ENCODE results near the gene ST6GAL1.
A peak's percentile ranks its signal among the peaks of the same experiment; 100 is the strongest.
"Not testable (repeated sequence)": the region's sequence is repeated elsewhere in the genome, so short reads cannot be mapped to it uniquely, and the experiment has no call there.

Gene ST6GAL1

GRCh38 chr3:187025656-187026316, 95.5 kb downstream of the ST6GAL1 start:
- DNase-seq: no peak

GRCh38 chr3:187026317-187026670, 96.0 kb downstream of the ST6GAL1 start:
- no peak for DNase-seq

DNA sequence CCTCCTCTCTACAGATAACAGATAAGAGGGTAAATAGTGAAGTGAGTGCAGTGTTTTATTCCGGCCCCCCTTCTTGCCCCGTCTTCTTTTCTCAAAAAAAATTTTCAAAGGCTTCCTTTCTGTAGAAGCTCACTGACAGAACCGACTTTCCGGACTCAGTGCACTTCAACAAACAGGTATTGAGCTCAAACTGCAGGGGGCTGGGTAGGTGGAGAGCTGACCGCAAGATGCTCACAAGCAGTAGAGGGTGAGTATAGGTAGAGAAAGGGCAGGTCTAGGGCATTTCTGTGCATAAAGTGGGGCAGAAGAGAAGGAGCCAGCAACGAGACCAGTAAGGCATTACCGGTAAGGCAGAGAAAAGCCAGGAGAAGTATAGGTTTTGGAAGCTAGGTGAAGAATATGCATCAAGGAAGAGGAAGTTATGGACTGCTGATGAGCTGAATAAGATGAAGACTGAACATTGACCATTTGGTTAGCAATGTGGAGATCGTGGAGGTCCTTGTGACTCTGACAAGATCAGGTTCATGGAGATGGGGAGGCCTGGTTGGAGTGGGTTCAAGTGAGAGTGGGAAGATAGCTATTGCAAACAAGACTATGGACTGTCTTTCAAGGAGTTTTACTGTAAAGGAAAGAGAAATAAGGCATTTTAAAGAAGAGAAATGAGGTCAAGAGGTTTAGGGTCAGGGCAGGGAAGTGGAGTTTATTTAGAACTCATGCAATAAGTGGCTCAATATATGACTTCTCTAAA, 97.4 kb downstream of the ST6GAL1 start:
- DNase-seq: no peak

GRCh38 chr3:187031934-187032333, 101.6 kb downstream of the ST6GAL1 start:
- no peak for DNase-seq

DNA sequence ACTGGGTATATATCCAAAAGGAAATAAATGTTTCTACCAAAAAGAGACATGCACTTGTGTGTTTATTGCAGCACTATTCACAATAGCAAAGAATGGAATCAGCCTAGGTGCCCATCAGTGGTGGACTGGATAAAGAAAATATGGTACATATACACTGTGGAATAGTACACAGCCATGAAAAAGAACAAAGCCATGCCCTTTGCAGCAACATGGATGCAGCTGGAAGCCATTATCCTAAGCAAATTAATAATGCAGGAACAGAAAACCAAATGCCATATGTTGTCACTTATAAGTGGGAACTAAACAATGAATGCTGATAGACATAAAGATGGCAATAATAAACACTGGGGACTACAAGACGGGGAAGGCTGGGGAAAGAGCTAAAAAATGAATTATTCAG, 106.1 kb downstream of the ST6GAL1 start:
- DNase-seq: no peak

DNA sequence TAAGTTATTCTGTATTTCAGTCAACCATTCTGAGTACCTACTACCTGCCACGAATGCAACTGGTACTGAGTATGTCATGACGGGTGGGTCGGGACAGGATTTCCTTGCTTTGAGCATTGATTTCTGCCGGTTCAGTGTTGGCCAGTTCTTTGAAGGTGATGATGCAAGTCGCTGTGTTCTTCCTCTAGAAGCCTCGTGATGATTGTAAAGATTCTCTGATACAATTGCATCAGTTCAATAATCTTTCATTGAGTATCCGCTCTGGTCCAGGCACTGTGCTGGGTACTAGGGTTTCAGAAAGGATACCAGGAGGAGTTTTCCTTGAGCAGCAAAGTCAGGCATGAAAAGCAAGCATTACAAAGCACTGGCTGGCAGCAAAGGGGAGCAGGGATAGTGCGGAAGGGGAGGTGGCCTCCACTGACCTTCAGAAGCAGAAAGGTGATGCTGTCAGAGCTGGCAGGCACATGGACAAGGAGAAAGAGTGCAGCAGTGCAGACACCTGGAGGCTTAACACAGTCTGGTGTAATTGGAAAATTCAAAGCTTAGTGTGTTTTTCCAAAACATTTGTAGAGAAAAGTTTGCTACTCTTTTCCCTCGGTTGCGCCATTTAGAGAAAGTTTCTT, 108.9 kb downstream of the ST6GAL1 start:
- no peak for DNase-seq

GRCh38 chr3:187039723-187040414, 109.5 kb downstream of the ST6GAL1 start:
- DNase-seq: no peak

GRCh38 chr3:187040516-187041361, 110.4 kb downstream of the ST6GAL1 start:
- peak; percentile 70 for DNase-seq

DNA sequence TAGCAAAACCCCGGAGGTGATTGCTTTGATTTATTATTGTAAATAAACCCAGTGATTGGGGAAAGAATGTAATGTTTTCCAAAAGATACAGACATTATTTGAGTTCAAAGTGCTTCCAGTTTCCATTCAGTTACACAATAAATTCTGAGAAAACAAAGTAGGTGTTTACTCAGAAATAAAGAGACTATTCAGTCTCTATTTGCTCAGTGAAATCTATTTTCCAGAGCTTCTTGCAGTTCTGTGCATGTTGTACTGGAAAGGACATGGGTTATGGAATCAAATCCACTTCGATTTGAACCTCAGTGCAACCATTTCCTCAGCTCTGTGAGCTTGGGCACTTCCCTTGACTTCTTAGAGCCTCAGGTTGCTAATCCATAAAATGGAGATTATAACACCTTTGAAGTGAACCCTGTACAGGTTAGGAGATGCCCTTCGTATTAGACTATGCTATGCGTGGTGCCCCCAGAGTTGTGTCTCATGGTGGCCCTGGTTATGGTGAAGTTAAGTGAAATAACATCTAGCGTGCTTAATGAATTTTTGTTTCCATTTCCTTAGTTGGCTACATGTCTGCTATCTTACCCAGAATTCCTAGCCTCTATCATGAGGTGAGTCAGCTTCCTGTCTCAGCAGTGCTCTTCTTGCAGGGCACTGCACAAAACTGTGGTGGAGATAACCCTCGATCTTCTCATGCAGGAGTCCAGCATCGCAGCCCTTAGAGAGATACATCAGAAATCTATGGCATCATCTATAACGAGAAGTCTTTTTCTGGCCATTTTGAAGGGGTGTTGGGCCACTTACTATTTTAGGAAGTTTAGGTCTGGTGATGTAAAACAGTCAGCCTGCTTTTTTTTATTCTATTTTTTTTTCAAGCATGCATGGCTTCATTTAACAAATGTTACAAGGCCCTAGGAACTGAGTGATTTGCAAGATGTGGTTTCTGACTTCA, 111.3 kb downstream of the ST6GAL1 start:
- peak; percentile 42 for DNase-seq

GRCh38 chr3:187042346-187042745, 112.0 kb downstream of the ST6GAL1 start:
- DNase-seq: no peak

DNA sequence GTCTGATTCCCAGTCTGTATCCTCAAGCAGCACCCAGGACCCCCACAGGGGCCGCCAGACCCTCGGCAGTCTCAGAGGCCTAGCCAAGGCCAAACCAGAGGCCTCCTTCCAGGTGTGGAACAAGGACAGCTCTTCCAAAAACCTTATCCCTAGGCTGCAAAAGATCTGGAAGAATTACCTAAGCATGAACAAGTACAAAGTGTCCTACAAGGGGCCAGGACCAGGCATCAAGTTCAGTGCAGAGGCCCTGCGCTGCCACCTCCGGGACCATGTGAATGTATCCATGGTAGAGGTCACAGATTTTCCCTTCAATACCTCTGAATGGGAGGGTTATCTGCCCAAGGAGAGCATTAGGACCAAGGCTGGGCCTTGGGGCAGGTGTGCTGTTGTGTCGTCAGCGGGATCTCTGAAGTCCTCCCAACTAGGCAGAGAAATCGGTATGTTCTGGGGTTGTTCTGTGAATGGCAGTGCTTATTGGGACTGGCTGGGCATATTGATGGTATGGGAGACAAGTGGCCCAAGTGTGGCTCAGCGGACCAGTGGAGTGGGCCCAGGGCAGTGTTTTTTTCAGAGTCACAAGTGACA, 112.6 kb downstream of the ST6GAL1 start:
- DNase-seq: no peak

GRCh38 chr3:187044206-187044605, 113.9 kb downstream of the ST6GAL1 start:
- no peak for DNase-seq

GRCh38 chr3:187044867-187045552, 114.7 kb downstream of the ST6GAL1 start:
- no peak for DNase-seq

DNA sequence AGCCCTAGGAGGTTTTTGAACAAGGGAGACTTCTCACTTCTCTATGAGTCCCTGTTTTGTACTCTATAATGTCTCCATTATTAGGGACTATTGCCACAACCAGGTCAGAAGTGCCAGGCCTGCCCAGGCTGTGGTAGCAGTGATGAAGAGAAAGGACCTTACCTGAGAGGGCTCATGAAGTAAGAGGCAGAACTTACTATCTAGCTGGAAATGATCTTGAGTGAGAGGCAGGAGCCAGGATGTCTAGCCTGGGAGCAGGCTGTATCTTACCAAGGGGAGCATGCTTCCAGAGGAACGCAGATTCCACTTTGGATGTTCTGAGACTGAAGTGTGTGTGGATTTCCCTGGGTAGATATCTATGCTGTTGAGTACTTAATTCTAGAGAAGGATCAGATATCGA, 115.7 kb downstream of the ST6GAL1 start:
- DNase-seq: no peak

GRCh38 chr3:187049462-187050101, 119.3 kb downstream of the ST6GAL1 start:
- DNase-seq: no peak

DNA sequence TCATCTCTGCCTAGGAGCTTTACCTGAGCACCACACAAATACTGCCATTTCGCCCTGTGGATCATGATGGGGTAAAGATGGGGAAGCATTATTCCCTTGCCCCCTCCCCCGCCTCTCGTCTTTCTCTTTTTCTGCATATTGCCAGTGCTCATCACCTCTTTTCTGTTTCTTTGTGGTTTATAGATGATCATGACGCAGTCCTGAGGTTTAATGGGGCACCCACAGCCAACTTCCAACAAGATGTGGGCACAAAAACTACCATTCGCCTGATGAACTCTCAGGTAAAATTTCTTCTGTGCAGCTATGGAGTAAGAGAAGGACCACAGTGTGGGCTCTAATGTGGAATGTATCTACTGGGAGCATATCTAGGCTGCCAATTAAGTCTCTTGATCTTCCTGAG, 120.7 kb downstream of the ST6GAL1 start:
- DNase-seq: no peak

- no peak for DNase-seq
These were observed 121.5 kb downstream of the ST6GAL1 start for GRCh38 chr3:187051724-187052366.

GRCh38 chr3:187052427-187052826, 122.1 kb downstream of the ST6GAL1 start:
- DNase-seq: not testable (repeated sequence)

DNA sequence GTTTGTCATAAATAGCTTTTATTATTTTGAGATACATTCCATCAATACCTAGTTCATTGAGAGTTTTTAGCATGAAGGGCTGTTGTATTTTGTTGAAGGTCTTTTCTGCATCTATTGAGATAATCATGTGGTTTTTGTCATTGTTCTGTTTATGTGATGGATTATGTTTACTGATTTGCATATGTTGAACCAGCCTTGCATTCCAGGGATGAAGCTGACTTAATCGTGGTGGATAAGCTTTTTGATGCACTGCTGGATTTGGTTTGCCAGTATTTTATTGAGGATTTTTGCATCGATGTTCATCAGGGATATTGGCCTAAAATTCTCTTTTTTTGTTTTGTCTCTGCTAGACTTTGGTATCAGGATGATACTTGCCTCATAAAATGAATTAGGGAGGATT, 124.1 kb downstream of the ST6GAL1 start:
- DNase-seq: not testable (repeated sequence)
